HepG2 (cell line): Measurements from ENCODE around the gene TBCE. TPM values are rescaled to one million over a fixed set of nuclear protein-coding genes. Genes with fewer than 3 reads are reported as not detected.
A peak's percentile ranks its signal among the peaks of the same experiment; 100 is the strongest.

ENCODE experiments used
- ERF ChIP-seq: IDR thresholded peaks from 2 replicates; pipeline ENCODE4 v1.6.1; 2018; ENCODE audit warnings: missing biosample characterization, missing genetic modification reagents
- GABPA ChIP-seq, 2 experiments: IDR thresholded peaks; 2 replicates each; pipeline ENCODE4 v1.6.1; 2011 to 2016; ENCODE audit warnings: low read depth in 2 of 2, low read length in 1 of 2, missing biosample characterization in 1 of 2, missing genetic modification characterization in 1 of 2
- IRF2 ChIP-seq: IDR thresholded peaks from 2 replicates; pipeline ENCODE4 v1.6.1; 2018; ENCODE audit warnings: missing genetic modification reagents, missing compliant biosample characterization
- KLF16 ChIP-seq, 2 experiments: sonication (generic) in 1 of 2; formaldehyde crosslinking in 1 of 2; IDR thresholded peaks; 2 replicates each; pipeline versions ENCODE4 v1.6.1 to v1.8.0; 2016 to 2023; ENCODE audit warnings: missing genetic modification reagents in 2 of 2, missing compliant biosample characterization in 1 of 2
- MAZ ChIP-seq, 2 experiments: sonication (generic) in 1 of 2; formaldehyde crosslinking in 1 of 2; IDR thresholded peaks; 2 replicates each; pipeline versions ENCODE4 v1.5.0 to v1.6.1; 2012 to 2020; ENCODE audit warnings: low read depth in 2 of 2, mild to moderate bottlenecking in 2 of 2, borderline replicate concordance in 1 of 2, improper control_type of control experiment in 1 of 2, low read length in 1 of 2, missing genetic modification reagents in 1 of 2, moderate library complexity in 1 of 2
- MBNL3 ChIP-seq: fragments of 250-450 bp; sonication (Bioruptor Pico); conservative IDR thresholded peaks from 2 replicates; pipeline ENCODE4 v1.8.0; 2022; ENCODE audit warnings: mild to moderate bottlenecking, inconsistent platforms
- MLLT10 ChIP-seq: sonication (generic); formaldehyde crosslinking; IDR thresholded peaks from 2 replicates; pipeline ENCODE4 v1.4.0; 2020; ENCODE audit warnings: missing genetic modification reagents
- RBAK ChIP-seq: sonication (generic); formaldehyde crosslinking; IDR thresholded peaks from 2 replicates; pipeline ENCODE4 v1.5.1; 2020; ENCODE audit warnings: mild to moderate bottlenecking, missing genetic modification reagents
- THAP9 ChIP-seq: sonication (generic); formaldehyde crosslinking; IDR thresholded peaks from 2 replicates; pipeline ENCODE4; 2020; ENCODE audit warnings: missing genetic modification reagents, mild to moderate bottlenecking, borderline replicate concordance
- ZNF333 ChIP-seq: sonication (generic); formaldehyde crosslinking; IDR thresholded peaks from 2 replicates; pipeline ENCODE4 v1.4.0; 2020; ENCODE audit warnings: mild to moderate bottlenecking, missing genetic modification reagents, borderline replicate concordance
- ZNF350 ChIP-seq: sonication (generic); formaldehyde crosslinking; IDR thresholded peaks from 2 replicates; pipeline ENCODE4 v1.4.0; 2020; ENCODE audit warnings: mild to moderate bottlenecking, low read depth, missing genetic modification reagents, borderline replicate concordance
- ZNF841 ChIP-seq: sonication (generic); formaldehyde crosslinking; IDR thresholded peaks from 2 replicates; pipeline ENCODE4 v1.8.1; 2023; ENCODE audit warnings: missing genetic modification reagents, borderline replicate concordance
- polyA plus RNA-seq, 8 experiments: library from polyadenylated mRNA; depleted of rRNA in 3 of 8; stranded (reverse) in 7 of 8; unstranded in 1 of 8; fragments of >200 nt; fragmentation: Illumina TruSeq in 4 of 8; extraction: Trizol in 4 of 8; gene quantifications; 2 replicates each; pipeline versions ENCODE4 v1.2.1 to v1.2.3, GENCODE V29; 2011 to 2016; ENCODE audit warnings: low read depth in 4 of 8, missing spikeins in 1 of 8, mixed read lengths in 1 of 8; ENCODE audit not compliant: insufficient read depth in 1 of 8
- total RNA-seq, 5 experiments: library from RNA; depleted of rRNA; stranded (reverse); fragments of >200 nt; fragmentation: Illumina TruSeq; extraction: Trizol; gene quantifications; 2 replicates each; pipeline ENCODE4 v1.2.3, GENCODE V29; 2016; ENCODE audit warnings: low read depth in 1 of 5
- TF ChIP-seq, protein P1 (sequence below): sonication (generic); formaldehyde crosslinking; IDR thresholded peaks from 2 replicates; pipeline ENCODE4 v1.4.0; 2020; ENCODE audit warnings: missing genetic modification reagents, borderline replicate concordance
- TF ChIP-seq, protein P2 (sequence below): sonication (generic); formaldehyde crosslinking; IDR thresholded peaks from 2 replicates; pipeline ENCODE4 v1.5.0; 2020; ENCODE audit warnings: mild to moderate bottlenecking, missing genetic modification reagents
- TF ChIP-seq, protein P3 (sequence below): sonication (generic); formaldehyde crosslinking; IDR thresholded peaks from 2 replicates; pipeline ENCODE4 v1.4.0; 2020; ENCODE audit warnings: missing genetic modification reagents
- TF ChIP-seq, protein P4 (sequence below): sonication (generic); formaldehyde crosslinking; IDR thresholded peaks from 2 replicates; pipeline ENCODE4 v1.8.0; 2022; ENCODE audit warnings: missing genetic modification reagents, mild to moderate bottlenecking, borderline replicate concordance

TBCE gene
- total and polyA plus RNA-seq, 2 of the 13 experiments (the other 11 are each of a cell fraction or from before 2014, with no cell fraction given), result 25.6 to 31.1 TPM

DNA sequence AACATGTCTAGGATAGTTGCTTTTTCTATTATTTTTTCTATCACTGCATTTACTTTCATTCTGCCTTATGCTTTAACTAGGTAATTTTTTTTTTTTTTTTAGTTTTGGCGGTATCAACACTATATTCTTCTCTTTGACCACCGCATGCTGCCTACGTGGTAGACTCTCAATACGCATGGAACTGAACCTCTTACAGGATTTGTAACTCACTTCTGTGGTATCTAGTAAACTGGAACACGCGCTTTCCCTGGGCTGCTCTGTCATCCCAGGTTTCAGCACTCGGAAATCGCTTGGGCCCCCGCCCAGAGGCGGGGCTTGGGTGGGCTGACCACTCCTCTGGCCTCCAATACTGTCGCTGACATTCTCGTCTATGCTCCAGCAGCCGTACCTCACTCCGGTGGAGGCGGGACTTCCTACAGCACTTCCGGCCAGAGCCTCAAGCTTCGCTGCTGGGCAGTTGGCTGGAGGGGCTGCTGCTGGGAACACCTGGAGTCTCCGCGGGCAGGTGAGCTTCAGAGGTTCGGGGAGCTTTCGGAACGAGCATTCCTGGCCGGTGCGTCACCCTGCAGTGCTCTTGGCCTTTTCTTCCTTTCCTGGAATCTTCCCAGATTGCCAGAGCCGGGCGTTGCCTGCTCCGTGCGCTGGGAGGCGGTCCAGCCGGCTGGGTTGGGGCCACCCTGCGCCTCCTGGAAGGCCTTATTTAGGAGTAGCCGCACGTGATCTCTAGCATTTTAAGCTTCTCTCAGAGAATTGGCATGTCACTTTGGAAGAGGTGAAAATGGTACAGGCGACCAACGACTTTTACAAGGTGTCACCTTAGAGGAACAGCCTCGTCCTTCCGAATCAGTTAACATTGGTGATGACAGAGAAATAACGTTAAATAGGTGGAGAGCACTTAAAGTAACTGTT lies at the start of gene TBCE (continued):
- TF ChIP-seq MAZ (IDR thresholded peaks at IDR 0.05; ENCODE audit: borderline replicate concordance, low read depth, low read length) (peak; percentile 64; the same call in 1 of the 2 replicates), MAZ (CRISPR knock-in tag; IDR thresholded peaks at IDR 0.05; ENCODE audit: low read depth) (peak; percentile 56; the same call in 1 of the 2 replicates), ZNF841 (CRISPR knock-in tag) (no peak), THAP9 (CRISPR knock-in tag) (peak; percentile 79; the same call in 1 of the 2 replicates), ZNF350 (CRISPR knock-in tag) (peak; percentile 74; the same call in 1 of the 2 replicates), MLLT10 (no peak), ERF (CRISPR knock-in tag) (peak; percentile 83), RBAK (CRISPR knock-in tag) (no peak), KLF16 (CRISPR knock-in tag; IDR thresholded peaks at IDR 0.05) (peak in 1 of 2 experiments; percentile 77; a peak in 2 of 4 replicates), IRF2 (CRISPR knock-in tag) (peak; percentile 60; the same call in 1 of the 2 replicates), ZNF333 (CRISPR knock-in tag) (no peak), MBNL3 (CRISPR knock-in tag) (no peak), GABPA (IDR thresholded peaks at IDR 0.05; ENCODE audit: low read depth, low read length) (peak; percentile 90), GABPA (CRISPR knock-in tag; IDR thresholded peaks at IDR 0.05; ENCODE audit: low read depth) (peak; percentile 96)
- TF ChIP-seq, protein P1, sequence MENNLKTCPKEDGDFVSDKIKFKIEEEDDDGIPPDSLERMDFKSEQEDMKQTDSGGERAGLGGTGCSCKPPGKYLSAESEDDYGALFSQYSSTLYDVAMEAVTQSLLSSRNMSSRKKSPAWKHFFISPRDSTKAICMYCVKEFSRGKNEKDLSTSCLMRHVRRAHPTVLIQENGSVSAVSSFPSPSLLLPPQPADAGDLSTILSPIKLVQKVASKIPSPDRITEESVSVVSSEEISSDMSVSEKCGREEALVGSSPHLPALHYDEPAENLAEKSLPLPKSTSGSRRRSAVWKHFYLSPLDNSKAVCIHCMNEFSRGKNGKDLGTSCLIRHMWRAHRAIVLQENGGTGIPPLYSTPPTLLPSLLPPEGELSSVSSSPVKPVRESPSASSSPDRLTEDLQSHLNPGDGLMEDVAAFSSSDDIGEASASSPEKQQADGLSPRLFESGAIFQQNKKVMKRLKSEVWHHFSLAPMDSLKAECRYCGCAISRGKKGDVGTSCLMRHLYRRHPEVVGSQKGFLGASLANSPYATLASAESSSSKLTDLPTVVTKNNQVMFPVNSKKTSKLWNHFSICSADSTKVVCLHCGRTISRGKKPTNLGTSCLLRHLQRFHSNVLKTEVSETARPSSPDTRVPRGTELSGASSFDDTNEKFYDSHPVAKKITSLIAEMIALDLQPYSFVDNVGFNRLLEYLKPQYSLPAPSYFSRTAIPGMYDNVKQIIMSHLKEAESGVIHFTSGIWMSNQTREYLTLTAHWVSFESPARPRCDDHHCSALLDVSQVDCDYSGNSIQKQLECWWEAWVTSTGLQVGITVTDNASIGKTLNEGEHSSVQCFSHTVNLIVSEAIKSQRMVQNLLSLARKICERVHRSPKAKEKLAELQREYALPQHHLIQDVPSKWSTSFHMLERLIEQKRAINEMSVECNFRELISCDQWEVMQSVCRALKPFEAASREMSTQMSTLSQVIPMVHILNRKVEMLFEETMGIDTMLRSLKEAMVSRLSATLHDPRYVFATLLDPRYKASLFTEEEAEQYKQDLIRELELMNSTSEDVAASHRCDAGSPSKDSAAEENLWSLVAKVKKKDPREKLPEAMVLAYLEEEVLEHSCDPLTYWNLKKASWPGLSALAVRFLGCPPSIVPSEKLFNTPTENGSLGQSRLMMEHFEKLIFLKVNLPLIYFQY (CRISPR knock-in tag), result no peak
- TF ChIP-seq, protein P2, sequence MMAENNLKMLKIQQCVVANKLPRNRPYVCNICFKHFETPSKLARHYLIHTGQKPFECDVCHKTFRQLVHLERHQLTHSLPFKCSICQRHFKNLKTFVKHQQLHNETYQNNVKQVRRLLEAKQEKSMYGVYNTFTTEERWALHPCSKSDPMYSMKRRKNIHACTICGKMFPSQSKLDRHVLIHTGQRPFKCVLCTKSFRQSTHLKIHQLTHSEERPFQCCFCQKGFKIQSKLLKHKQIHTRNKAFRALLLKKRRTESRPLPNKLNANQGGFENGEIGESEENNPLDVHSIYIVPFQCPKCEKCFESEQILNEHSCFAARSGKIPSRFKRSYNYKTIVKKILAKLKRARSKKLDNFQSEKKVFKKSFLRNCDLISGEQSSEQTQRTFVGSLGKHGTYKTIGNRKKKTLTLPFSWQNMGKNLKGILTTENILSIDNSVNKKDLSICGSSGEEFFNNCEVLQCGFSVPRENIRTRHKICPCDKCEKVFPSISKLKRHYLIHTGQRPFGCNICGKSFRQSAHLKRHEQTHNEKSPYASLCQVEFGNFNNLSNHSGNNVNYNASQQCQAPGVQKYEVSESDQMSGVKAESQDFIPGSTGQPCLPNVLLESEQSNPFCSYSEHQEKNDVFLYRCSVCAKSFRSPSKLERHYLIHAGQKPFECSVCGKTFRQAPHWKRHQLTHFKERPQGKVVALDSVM, result no peak
- TF ChIP-seq, protein P3, sequence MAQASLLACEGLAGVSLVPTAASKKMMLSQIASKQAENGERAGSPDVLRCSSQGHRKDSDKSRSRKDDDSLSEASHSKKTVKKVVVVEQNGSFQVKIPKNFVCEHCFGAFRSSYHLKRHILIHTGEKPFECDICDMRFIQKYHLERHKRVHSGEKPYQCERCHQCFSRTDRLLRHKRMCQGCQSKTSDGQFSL (CRISPR knock-in tag), result no peak
- TF ChIP-seq, protein P4, sequence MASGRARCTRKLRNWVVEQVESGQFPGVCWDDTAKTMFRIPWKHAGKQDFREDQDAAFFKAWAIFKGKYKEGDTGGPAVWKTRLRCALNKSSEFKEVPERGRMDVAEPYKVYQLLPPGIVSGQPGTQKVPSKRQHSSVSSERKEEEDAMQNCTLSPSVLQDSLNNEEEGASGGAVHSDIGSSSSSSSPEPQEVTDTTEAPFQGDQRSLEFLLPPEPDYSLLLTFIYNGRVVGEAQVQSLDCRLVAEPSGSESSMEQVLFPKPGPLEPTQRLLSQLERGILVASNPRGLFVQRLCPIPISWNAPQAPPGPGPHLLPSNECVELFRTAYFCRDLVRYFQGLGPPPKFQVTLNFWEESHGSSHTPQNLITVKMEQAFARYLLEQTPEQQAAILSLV, result peak; percentile 67; the same call in 1 of the 2 replicates
